Lower lobe of right lung (tissue), 2 donors: ENCODE measurements around the gene GPHA2. TPM values are rescaled to one million over a fixed set of nuclear protein-coding genes. Genes with fewer than 3 reads are reported as not detected.

ENCODE experiments used
- ATAC-seq, 2 donors: fragments of 200-7000 bp; cut with Tn5 transposase; one replicate each; pipeline ENCODE4 v1.9.1; 2020 to 2022; ENCODE audit warnings: mild to moderate bottlenecking in 2 of 2, moderate library complexity in 2 of 2
- DNase-seq: peaks from one replicate; pipeline ENCODE4 v3.0.0-alpha.2; 2020
- H3K27ac ChIP-seq: fragments of 200-600 bp; one replicate; pipeline ENCODE4 v1.8.0; 2022
- H3K27me3 ChIP-seq: fragments of 200-600 bp; one replicate; pipeline ENCODE4 v1.8.0; 2022; ENCODE audit warnings: low read depth
- H3K36me3 ChIP-seq: fragments of 200-600 bp; one replicate; pipeline ENCODE4 v1.8.0; 2022; ENCODE audit warnings: mild to moderate bottlenecking
- H3K4me1 ChIP-seq: fragments of 200-600 bp; one replicate; pipeline ENCODE4 v1.8.0; 2022
- H3K4me3 ChIP-seq: fragments of 200-600 bp; one replicate; pipeline ENCODE4 v1.8.0; 2022; ENCODE audit warnings: mild to moderate bottlenecking
- H3K9me3 ChIP-seq: fragments of 200-600 bp; one replicate; pipeline ENCODE4 v1.8.0; 2022
- CTCF ChIP-seq: fragments of 200-600 bp; IDR thresholded peaks from one replicate; pipeline ENCODE4 v1.8.0; 2022; ENCODE audit warnings: antibody characterized with exemption, mild to moderate bottlenecking
- intact Hi-C: fragments of 100-400 bp; cut with DNase I; formaldehyde crosslinking; loops from one replicate; pipeline ENCODE4 v1.11.0; 2022
- total RNA-seq: library from RNA; stranded (reverse); fragmentation: NEBNext Ultra II Directional; extraction: Animal tissue kit (Norgen Biotek cat#: 25700); gene quantifications from one replicate; pipeline ENCODE4 v1.2.1, GENCODE V29; 2021
- donor health status: DM: no; HTN: yes; CAD: no; lungs with severe emphysema.

Gene GPHA2
- total RNA-seq, 1 donor from 2014 or later = not detected

GRCh38 chr11:64969209-64969608 lies 33.5 kb upstream of the GPHA2 start:
- H3K27me3 ChIP-seq = no peaks in the 10 kb centered on the region
- ATAC-seq = no peak
- no peaks in the 10 kb centered on the region for H3K9me3 ChIP-seq
- no peak for DNase-seq
- H3K36me3 ChIP-seq = no peaks in the 10 kb centered on the region
- intact Hi-C loops = no loop called here
- no peak overlapping the region for H3K27ac ChIP-seq
- no peak overlapping the region for H3K4me3 ChIP-seq
- TF ChIP-seq CTCF = no peak
- H3K4me1 ChIP-seq = peaks cover 15% of the 10 kb centered on the region

- Histone ChIP-seq H3K27me3 (no peaks in the 10 kb centered on the region), H3K4me1 (peaks cover 11% of the 10 kb centered on the region), H3K36me3 (no peaks in the 10 kb centered on the region), H3K9me3 (no peaks in the 10 kb centered on the region), H3K27ac (no peak overlapping the region), H3K4me3 (no peak overlapping the region)
- intact Hi-C loops = no loop called here
- TF ChIP-seq CTCF = no peak
- ATAC-seq = no peak
- DNase-seq = no peak
These were observed 31.7 kb upstream of the GPHA2 start for GRCh38 chr11:64967375-64967774.

- ATAC-seq (no peak), DNase-seq (no peak)
- TF ChIP-seq CTCF = no peak
- Histone ChIP-seq H3K4me1 (no peaks in the 10 kb centered on the region), H3K9me3 (no peaks in the 10 kb centered on the region), H3K27ac (no peak overlapping the region), H3K27me3 (no peaks in the 10 kb centered on the region), H3K4me3 (no peak overlapping the region), H3K36me3 (no peaks in the 10 kb centered on the region)
- intact Hi-C loops = no loop called here
These were observed 27.5 kb upstream of the GPHA2 start for GRCh38 chr11:64963072-64963631.

- ATAC-seq (no peak), DNase-seq (no peak)
- intact Hi-C loops = no loop called here
- H3K36me3 ChIP-seq = no peaks in the 10 kb centered on the region
- no peak overlapping the region for H3K27ac ChIP-seq
- no peak for TF ChIP-seq CTCF
- no peak overlapping the region for H3K4me3 ChIP-seq
- H3K9me3 ChIP-seq = no peaks in the 10 kb centered on the region
- H3K4me1 ChIP-seq = no peaks in the 10 kb centered on the region
- no peaks in the 10 kb centered on the region for H3K27me3 ChIP-seq
These were observed 25.0 kb upstream of the GPHA2 start for GRCh38 chr11:64960719-64961118.

GRCh38 chr11:64959498-64959897 lies 23.8 kb upstream of the GPHA2 start:
- no peak for TF ChIP-seq CTCF
- H3K4me1 ChIP-seq = no peaks in the 10 kb centered on the region
- DNase-seq (no peak), ATAC-seq (no peak)
- no peaks in the 10 kb centered on the region for H3K9me3 ChIP-seq
- no peak overlapping the region for H3K27ac ChIP-seq
- H3K36me3 ChIP-seq = no peaks in the 10 kb centered on the region
- H3K4me3 ChIP-seq = no peak overlapping the region
- no peaks in the 10 kb centered on the region for H3K27me3 ChIP-seq
- intact Hi-C loops = no loop called here

- H3K27ac ChIP-seq = no peak overlapping the region
- no peaks in the 10 kb centered on the region for H3K4me1 ChIP-seq
- no peaks in the 10 kb centered on the region for H3K36me3 ChIP-seq
- H3K4me3 ChIP-seq = no peak overlapping the region
- ATAC-seq = peak in 1 of 2 donors; percentile 60
- no peak for DNase-seq
- TF ChIP-seq CTCF = no peak
- no peaks in the 10 kb centered on the region for H3K27me3 ChIP-seq
- no peaks in the 10 kb centered on the region for H3K9me3 ChIP-seq
- intact Hi-C loops = no loop called here
These were observed 18.5 kb upstream of the GPHA2 start for GRCh38 chr11:64954201-64954600.
